K562 (cell line): ENCODE measurements around the gene WNK1.

Experiments
- BDP1 ChIP-seq: IDR thresholded peaks from 3 replicates; pipeline ENCODE4 v1.6.1; 2011; ENCODE audit not compliant: insufficient read length, insufficient read depth
- CHD2 ChIP-seq: IDR thresholded peaks from 2 replicates; pipeline ENCODE4 v1.6.1; 2011; ENCODE audit warnings: low read depth, low read length
- E2F3 ChIP-seq: fragments of 250-450 bp; sonication (Bioruptor Pico); IDR thresholded peaks from 2 replicates; pipeline ENCODE4 v1.4.0; 2020; ENCODE audit warnings: mild to moderate bottlenecking
- MAZ ChIP-seq, 2 experiments: fragments of 450-650 bp in 1 of 2; sonication (generic) in 1 of 2; formaldehyde crosslinking; IDR thresholded peaks in 1 of 2; conservative IDR thresholded peaks in 1 of 2; 2 replicates each; pipeline versions ENCODE4 v1.4.0 to v1.5.0; 2020; ENCODE audit warnings: mild to moderate bottlenecking in 1 of 2, missing genetic modification reagents in 1 of 2
- NR2C1 ChIP-seq, 2 experiments: fragments of 450-650 bp; IDR thresholded peaks; 2 replicates each; pipeline ENCODE4 v1.6.1; 2017; ENCODE audit warnings: mild to moderate bottlenecking in 2 of 2, antibody characterized with exemption in 1 of 2, inconsistent platforms in 1 of 2, missing compliant biosample characterization in 1 of 2, missing genetic modification characterization in 1 of 2
- PRMT5 ChIP-seq: sonication (generic); formaldehyde crosslinking; IDR thresholded peaks from 2 replicates; pipeline ENCODE4 v1.5.0; 2020; ENCODE audit warnings: missing genetic modification reagents
- TAF1 ChIP-seq: IDR thresholded peaks from 2 replicates; pipeline ENCODE4 v1.6.1; 2011; ENCODE audit warnings: mild to moderate bottlenecking, low read length, moderate library complexity; ENCODE audit not compliant: insufficient read depth, control insufficient read depth, severe bottlenecking; ENCODE audit errors: extremely low read depth
- TCF3 ChIP-seq: sonication (generic); formaldehyde crosslinking; IDR thresholded peaks from 2 replicates; pipeline ENCODE4 v1.4.0; 2020; ENCODE audit warnings: mild to moderate bottlenecking, missing genetic modification reagents
- TOE1 ChIP-seq, 2 experiments: fragments of 450-650 bp in 1 of 2; sonication (generic) in 1 of 2; formaldehyde crosslinking in 1 of 2; IDR thresholded peaks; 2 replicates each; pipeline versions ENCODE4 v1.7.1 to v1.8.0; 2016 to 2022; ENCODE audit warnings: borderline replicate concordance in 2 of 2, mild to moderate bottlenecking in 2 of 2, antibody characterized with exemption in 1 of 2, inconsistent platforms in 1 of 2, low read depth in 1 of 2, missing genetic modification reagents in 1 of 2, moderate library complexity in 1 of 2
- ZBED1 ChIP-seq: IDR thresholded peaks from 2 replicates; pipeline ENCODE4 v1.6.1; 2014

- TF ChIP-seq TAF1, result no peak
- TF ChIP-seq CHD2, result no peak
- TF ChIP-seq PRMT5 (CRISPR knock-in tag), result no peak
- no peak for TF ChIP-seq BDP1
- no peak for TF ChIP-seq E2F3 (CRISPR knock-in tag)
- TF ChIP-seq MAZ (CRISPR knock-in tag; conservative IDR thresholded peaks at IDR 0.05 in 1 of 2, IDR thresholded peaks at IDR 0.05 in 1 of 2), result no peak
- TF ChIP-seq ZBED1, result no peak
- no peak for TF ChIP-seq TOE1 (IDR thresholded peaks at IDR 0.05; ENCODE audit: borderline replicate concordance)
- no peak for TF ChIP-seq TOE1 (CRISPR knock-in tag; IDR thresholded peaks at IDR 0.05; ENCODE audit: borderline replicate concordance, low read depth)
- no peak for TF ChIP-seq TCF3 (CRISPR knock-in tag)
- no peak for TF ChIP-seq NR2C1 (IDR thresholded peaks at IDR 0.05)
- no peak for TF ChIP-seq NR2C1 (tag; IDR thresholded peaks at IDR 0.05)
Observed at GRCh38 chr12:818733-819132, 66.4 kb downstream of the WNK1 start.
